GM18861 (cell line): Measurements from ENCODE around the gene CSAG2.
"Not testable (repeated sequence)": the region's sequence is repeated elsewhere in the genome, so short reads cannot be mapped to it uniquely, and the experiment has no call there.

Experiments used
- ATAC-seq: cut with Tn5 transposase; IDR thresholded peaks from one replicate; pipeline ENCODE4 v1.9.1; 2021; ENCODE audit not compliant: unreplicated experiment

Gene CSAG2

GRCh38 chrX:152709173-152709572 is at the start of gene CSAG2:
Gene CSAG2, minus strand, starts transcription at chrX:152709273. Its CDS starts 161 bp downstream, at chrX:152709112.
- ATAC-seq: not testable (repeated sequence)

- ATAC-seq: peak; percentile 60
Observed at GRCh38 chrX:152754871-152755270, 45.8 kb upstream of the CSAG2 start.

- ATAC-seq: not testable (repeated sequence)
Observed at GRCh38 chrX:152753686-152754650, 44.9 kb upstream of the CSAG2 start, which contains the start of gene MAGEA2. Gene MAGEA2, minus strand, starts transcription at chrX:152753842. Its CDS starts 2,479 bp downstream, at chrX:152751363.

- ATAC-seq: no peak
Observed at GRCh38 chrX:152738560-152738959, 29.5 kb upstream of the CSAG2 start.

- ATAC-seq: not testable (repeated sequence)
Observed at GRCh38 chrX:152736528-152736927, 27.5 kb upstream of the CSAG2 start.

- no peak for ATAC-seq
Observed at GRCh38 chrX:152735860-152736511, 26.9 kb upstream of the CSAG2 start.

- ATAC-seq: no peak
Observed at GRCh38 chrX:152735101-152735500, 26.0 kb upstream of the CSAG2 start.

- ATAC-seq: not testable (repeated sequence)
Observed at GRCh38 chrX:152734143-152734858, 25.2 kb upstream of the CSAG2 start.

GRCh38 chrX:152733261-152733975 is 24.3 kb upstream of the CSAG2 start, which contains the start of the genes CSAG1 and MAGEA12:
Gene CSAG1, minus strand, starts transcription at chrX:152733721. Its CDS starts 1,261 bp downstream, at chrX:152732460.
Gene MAGEA12, plus strand, starts transcription at chrX:152733757. Its CDS starts 2,405 bp downstream, at chrX:152736162.
- ATAC-seq: no peak

- ATAC-seq: no peak
Observed at GRCh38 chrX:152725409-152725808, 16.3 kb upstream of the CSAG2 start.

GRCh38 chrX:152713815-152714787 is 5.0 kb upstream of the CSAG2 start, which contains the start of gene MAGEA2B:
Gene MAGEA2B, plus strand, starts transcription at chrX:152714628. Its CDS starts 2,479 bp downstream, at chrX:152717107.
- ATAC-seq: not testable (repeated sequence)

- peak; percentile 54 for ATAC-seq
Observed at GRCh38 chrX:152713195-152713594, 4.1 kb upstream of the CSAG2 start.

- not testable (repeated sequence) for ATAC-seq
Observed at GRCh38 chrX:152706500-152706899, 2.6 kb downstream of the CSAG2 start.

- not testable (repeated sequence) for ATAC-seq
Observed at GRCh38 chrX:152700390-152700789, 8.7 kb downstream of the CSAG2 start.

GRCh38 chrX:152697952-152698931 is 10.8 kb downstream of the CSAG2 start, which contains the start of gene MAGEA3:
Gene MAGEA3, plus strand, starts transcription at chrX:152698794. Its CDS starts 2,039 bp downstream, at chrX:152700833.
- not testable (repeated sequence) for ATAC-seq

GRCh38 chrX:152681012-152681411 is 28.1 kb downstream of the CSAG2 start:
- peak; percentile 92 for ATAC-seq

- ATAC-seq: not testable (repeated sequence)
Observed at GRCh38 chrX:152674652-152675051, 34.4 kb downstream of the CSAG2 start.

- no peak for ATAC-seq
Observed at GRCh38 chrX:152674135-152674534, 34.9 kb downstream of the CSAG2 start.
